GM12864 (cell line): ENCODE data around the gene PRPF8.
"Not testable (repeated sequence)": the region's sequence is repeated elsewhere in the genome, so short reads cannot be mapped to it uniquely, and the experiment has no call there.

Experiments
- DNase-seq: peaks from one replicate; pipeline ENCODE4 v3.0.0-alpha.2; 2011; ENCODE audit warnings: low read depth
- H3K4me3 ChIP-seq: 2 replicates; pipeline ENCODE4 v1.5.1; 2011; ENCODE audit warnings: mild to moderate bottlenecking, low read depth, low read length, control low read depth
- CTCF ChIP-seq: IDR thresholded peaks from 2 replicates; pipeline ENCODE4 v1.5.1; 2011; ENCODE audit warnings: low read depth, mild to moderate bottlenecking, moderate library complexity, low read length, control low read depth, inconsistent platforms; ENCODE audit errors: missing control alignments

PRPF8 gene

DNA sequence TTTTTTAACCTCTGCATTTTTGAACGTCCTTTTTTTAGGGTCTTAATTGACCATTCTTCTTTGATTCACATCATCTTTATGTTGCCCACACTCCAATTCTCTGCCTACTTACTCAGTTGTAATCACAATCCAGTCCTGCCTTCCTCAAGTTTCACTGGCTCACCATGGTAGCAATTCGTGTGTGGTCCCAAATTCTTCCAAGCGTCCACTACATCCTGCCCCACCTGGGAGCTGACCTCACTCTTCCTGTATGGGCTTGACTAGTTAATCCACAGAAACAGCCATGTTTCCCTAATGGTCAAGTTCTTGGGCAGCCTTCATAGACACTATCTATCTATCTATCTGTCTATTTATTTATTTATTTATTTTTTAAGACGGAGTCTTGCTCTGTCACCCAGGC lies 18.4 kb upstream of the PRPF8 start:
- no peak for DNase-seq
- no peak for TF ChIP-seq CTCF
- no peak overlapping the region for H3K4me3 ChIP-seq

GRCh38 chr17:1699891-1700290 lies 15.2 kb upstream of the PRPF8 start:
- DNase-seq, H3K4me3 ChIP-seq: not testable (repeated sequence)

GRCh38 chr17:1697681-1698080 lies 13.0 kb upstream of the PRPF8 start:
- H3K4me3 ChIP-seq, result no peak overlapping the region
- no peak for DNase-seq
- TF ChIP-seq CTCF, result no peak

- TF ChIP-seq CTCF, result no peak
- DNase-seq, result no peak
- no peak overlapping the region for H3K4me3 ChIP-seq
Observed at GRCh38 chr17:1695365-1695764, 10.7 kb upstream of the PRPF8 start.

- DNase-seq, result no peak
- no peak overlapping the region for H3K4me3 ChIP-seq
- no peak for TF ChIP-seq CTCF
Observed at GRCh38 chr17:1693339-1693738, 8.7 kb upstream of the PRPF8 start.

DNA sequence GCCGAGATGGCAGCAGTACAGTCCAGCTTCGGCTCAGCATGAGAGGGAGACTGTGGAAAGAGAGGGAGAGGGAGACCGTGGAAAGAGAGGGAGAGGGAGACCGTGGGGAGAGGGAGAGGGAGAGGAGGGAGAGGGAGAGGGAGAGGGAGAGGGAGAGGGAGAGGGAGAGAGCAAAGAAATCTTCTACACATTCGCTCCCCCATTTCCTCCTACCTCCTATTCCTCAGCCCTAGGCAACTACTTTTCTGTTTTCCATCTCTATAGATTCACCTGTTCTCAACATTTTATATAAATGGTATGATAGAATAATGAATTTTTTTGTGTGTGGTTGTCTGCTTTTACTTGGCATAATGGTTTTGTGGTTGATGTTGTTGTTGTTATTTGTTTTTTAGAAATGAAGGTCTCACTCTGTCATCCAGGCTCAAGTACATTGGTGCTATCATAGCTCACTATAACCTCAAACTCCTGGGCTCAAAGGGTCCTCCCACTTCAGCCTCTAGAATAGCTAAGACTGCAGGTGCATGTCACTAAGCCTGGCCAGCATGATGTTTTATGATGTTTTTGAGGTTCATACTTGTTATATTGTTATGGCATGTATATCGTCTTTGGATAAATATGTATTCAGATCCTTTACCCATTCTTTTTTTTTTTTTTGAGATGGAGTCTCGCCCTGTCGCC lies 6.0 kb upstream of the PRPF8 start:
- no peak for DNase-seq

GRCh38 chr17:1688405-1688804 lies 3.7 kb upstream of the PRPF8 start:
- H3K4me3 ChIP-seq, DNase-seq: not testable (repeated sequence)

More for the DNA sequence above, 6.0 kb upstream of the PRPF8 start:
- no peak for TF ChIP-seq CTCF
- H3K4me3 ChIP-seq, result no peak overlapping the region

GRCh38 chr17:1686086-1686485 lies 1.4 kb upstream of the PRPF8 start:
- no peak for TF ChIP-seq CTCF
- H3K4me3 ChIP-seq, result no peak overlapping the region
- no peak for DNase-seq
